Ectodermal cell (in vitro differentiated cells): ENCODE results near the gene AGO3.
"Not testable (repeated sequence)": the region's sequence is repeated elsewhere in the genome, so short reads cannot be mapped to it uniquely, and the experiment has no call there.

Experiments used
- H3K27ac ChIP-seq: 2 replicates; pipeline ENCODE4 v1.7.0; 2013; ENCODE audit warnings: mild to moderate bottlenecking, low read depth, low read length; ENCODE audit not compliant: insufficient read depth, poor library complexity, severe bottlenecking
- H3K27me3 ChIP-seq: 2 replicates; pipeline ENCODE4 v1.7.0; 2013; ENCODE audit warnings: mild to moderate bottlenecking, low read length; ENCODE audit not compliant: insufficient read depth, control insufficient read depth, poor library complexity, severe bottlenecking
- H3K36me3 ChIP-seq: one replicate; pipeline ENCODE4 v1.7.0; 2013; ENCODE audit warnings: low read length; ENCODE audit not compliant: control insufficient read depth, insufficient read depth
- H3K4me1 ChIP-seq: one replicate; pipeline ENCODE4 v1.7.0; 2013; ENCODE audit warnings: low read length; ENCODE audit not compliant: control insufficient read depth, insufficient read depth
- H3K4me3 ChIP-seq: 2 replicates; pipeline ENCODE4 v1.7.0; 2013; ENCODE audit warnings: low read depth, low read length, control low read depth; ENCODE audit not compliant: insufficient read depth
- H3K9me3 ChIP-seq: 2 replicates; pipeline ENCODE4 v1.7.0; 2013; ENCODE audit warnings: mild to moderate bottlenecking, low read length, moderate library complexity; ENCODE audit not compliant: control insufficient read depth
- WGBS, 2 experiments: methylation state at CpG; one replicate each; pipeline ENCODE4 v1.1.7; 2013; ENCODE audit warnings: missing lambda C conversion rate in 2 of 2; 5-methylcytosine and 5-hydroxymethylcytosine counted together

AGO3 gene

GRCh38 chr1:35936838-35937237 lies 5.9 kb downstream of the AGO3 start:
- no peak overlapping the region for H3K27ac ChIP-seq
- WGBS, 2 experiments, result 94% methylated on average over 3 of the region's 3 CpGs

DNA sequence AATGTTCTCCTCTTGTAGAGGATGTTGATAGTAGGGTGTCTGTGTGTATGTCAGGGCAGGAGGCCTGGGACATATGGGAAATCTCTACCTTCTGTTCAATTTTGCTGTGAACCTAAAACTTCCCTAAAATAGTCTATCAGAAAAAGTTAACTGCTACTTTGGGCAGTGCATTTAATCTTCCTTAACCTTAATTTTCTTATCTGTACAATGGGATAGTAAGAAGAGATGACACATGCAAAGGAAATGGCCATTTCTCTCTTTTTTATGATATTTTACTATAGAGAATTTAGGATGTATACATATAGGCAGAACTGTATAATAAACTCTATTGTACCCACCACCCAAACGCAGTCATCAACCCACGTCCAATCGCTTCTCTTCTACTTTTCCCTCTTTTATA lies 8.6 kb downstream of the AGO3 start:
- Histone ChIP-seq H3K9me3 (no peaks in the 10 kb centered on the region), H3K27me3 (no peaks in the 10 kb centered on the region), H3K4me1 (no peaks in the 10 kb centered on the region), H3K36me3 (no peaks in the 10 kb centered on the region), H3K27ac (no peak overlapping the region), H3K4me3 (no peak overlapping the region)
- no CpG with 5 or more reads among the region's 3 CpGs for WGBS, 2 experiments

More at GRCh38 chr1:35936838-35937237, 5.9 kb downstream of the AGO3 start:
- Histone ChIP-seq H3K36me3 (no peaks in the 10 kb centered on the region), H3K4me1 (peaks cover 7% of the 10 kb centered on the region), H3K9me3 (no peaks in the 10 kb centered on the region), H3K27me3 (no peaks in the 10 kb centered on the region), H3K4me3 (no peak overlapping the region)

DNA sequence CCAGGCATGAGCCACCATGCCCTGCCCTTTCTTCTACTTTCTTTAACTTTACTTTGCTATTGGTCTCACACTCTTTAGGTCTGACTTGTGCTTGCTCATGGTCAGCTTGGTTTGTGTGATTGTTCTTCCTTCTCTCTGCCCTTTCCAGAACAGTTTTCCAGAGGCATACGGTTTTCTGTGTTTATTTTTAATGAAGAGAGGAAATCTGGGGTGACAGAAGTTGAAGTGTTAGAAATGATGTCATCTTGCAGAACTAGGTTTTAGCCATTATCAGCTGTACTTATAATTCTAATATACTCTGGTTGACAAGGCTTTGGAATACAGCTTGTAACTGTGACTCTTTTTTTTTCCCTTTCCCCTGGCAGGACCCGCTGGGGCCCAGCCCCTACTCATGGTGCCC lies 14.4 kb downstream of the AGO3 start:
- no peaks in the 10 kb centered on the region for H3K4me1 ChIP-seq
- no peaks in the 10 kb centered on the region for H3K27me3 ChIP-seq
- H3K27ac ChIP-seq, result no peak overlapping the region
- 89 to 97% methylated on average over 1 to 2 of the region's 2 CpGs for WGBS, 2 experiments
- no peak overlapping the region for H3K4me3 ChIP-seq
- no peaks in the 10 kb centered on the region for H3K9me3 ChIP-seq
- H3K36me3 ChIP-seq, result no peaks in the 10 kb centered on the region

- H3K27ac ChIP-seq, result no peak overlapping the region
- H3K4me1 ChIP-seq, result no peaks in the 10 kb centered on the region
- H3K36me3 ChIP-seq, result no peaks in the 10 kb centered on the region
- no peak overlapping the region for H3K4me3 ChIP-seq
- no peaks in the 10 kb centered on the region for H3K27me3 ChIP-seq
- WGBS, 2 experiments, result 96 to 100% methylated on average over 2 of the region's 2 CpGs
- H3K9me3 ChIP-seq, result no peaks in the 10 kb centered on the region
Observed at GRCh38 chr1:35947547-35947946, 16.6 kb downstream of the AGO3 start.

GRCh38 chr1:35958558-35958957 lies 27.7 kb downstream of the AGO3 start:
- H3K4me1 ChIP-seq, result no peaks in the 10 kb centered on the region
- WGBS, 2 experiments, result 82 to 94% methylated on average over 1 of the region's 1 CpG

GRCh38 chr1:35959304-35959703 lies 28.4 kb downstream of the AGO3 start:
- no peaks in the 10 kb centered on the region for H3K4me1 ChIP-seq
- no peak overlapping the region for H3K4me3 ChIP-seq
- no peak overlapping the region for H3K27ac ChIP-seq
- no peaks in the 10 kb centered on the region for H3K27me3 ChIP-seq
- H3K9me3 ChIP-seq, result no peaks in the 10 kb centered on the region
- H3K36me3 ChIP-seq, result no peaks in the 10 kb centered on the region
- WGBS, 2 experiments, result 100% methylated on average over 2 of the region's 3 CpGs; no CpG with 5 or more reads in 1 of the 2 experiments

More at GRCh38 chr1:35958558-35958957, 27.7 kb downstream of the AGO3 start:
- no peak overlapping the region for H3K4me3 ChIP-seq
- no peaks in the 10 kb centered on the region for H3K9me3 ChIP-seq
- H3K27ac ChIP-seq, result peak overlapping the region; percentile 44
- no peaks in the 10 kb centered on the region for H3K27me3 ChIP-seq
- no peaks in the 10 kb centered on the region for H3K36me3 ChIP-seq

GRCh38 chr1:35962952-35963351 lies 32.0 kb downstream of the AGO3 start:
- Histone ChIP-seq H3K4me3 (no peak overlapping the region), H3K27me3 (no peaks in the 10 kb centered on the region), H3K4me1 (no peaks in the 10 kb centered on the region), H3K36me3 (no peaks in the 10 kb centered on the region), H3K27ac (no peak overlapping the region), H3K9me3 (no peaks in the 10 kb centered on the region)
- 90 to 92% methylated on average over 2 of the region's 2 CpGs for WGBS, 2 experiments

- H3K4me3 ChIP-seq, H3K27ac ChIP-seq, H3K36me3 ChIP-seq, H3K27me3 ChIP-seq, H3K9me3 ChIP-seq, H3K4me1 ChIP-seq: not testable (repeated sequence)
- 100% methylated on average over 1 of the region's 1 CpG for WGBS, 2 experiments
Observed at GRCh38 chr1:35964277-35964676, 33.4 kb downstream of the AGO3 start.

GRCh38 chr1:35968396-35968795 lies 37.5 kb downstream of the AGO3 start:
- WGBS, 2 experiments, result 100% methylated on average over 1 of the region's 1 CpG
- H3K27ac ChIP-seq, result no peak overlapping the region
- H3K36me3 ChIP-seq, result no peaks in the 10 kb centered on the region
- H3K27me3 ChIP-seq, result no peaks in the 10 kb centered on the region
- H3K9me3 ChIP-seq, result no peaks in the 10 kb centered on the region
- no peak overlapping the region for H3K4me3 ChIP-seq
- no peaks in the 10 kb centered on the region for H3K4me1 ChIP-seq

DNA sequence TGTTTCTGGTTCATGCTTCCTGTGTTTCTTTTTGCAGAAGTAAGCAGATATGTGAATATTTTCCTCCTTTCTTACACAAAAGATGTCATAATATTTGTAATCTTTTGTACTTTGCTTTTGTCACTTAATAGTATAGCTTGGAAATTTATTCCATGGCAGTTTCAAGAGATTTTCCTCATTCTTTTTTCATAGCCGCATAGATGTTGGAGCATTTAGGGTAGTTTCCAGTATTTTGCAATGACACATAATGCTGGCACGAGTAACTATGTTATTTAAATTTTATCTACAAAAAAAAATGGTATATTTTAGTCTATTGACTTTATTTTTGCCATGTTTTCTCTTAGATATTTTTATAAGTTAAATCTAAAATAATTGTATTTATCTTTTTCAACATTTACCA lies 40.7 kb downstream of the AGO3 start:
- H3K4me1 ChIP-seq, result no peaks in the 10 kb centered on the region
- no peak overlapping the region for H3K4me3 ChIP-seq
- H3K27ac ChIP-seq, result no peak overlapping the region
- no peaks in the 10 kb centered on the region for H3K9me3 ChIP-seq
- no peaks in the 10 kb centered on the region for H3K27me3 ChIP-seq
- H3K36me3 ChIP-seq, result no peaks in the 10 kb centered on the region
- WGBS, 2 experiments, result 100% methylated on average over 1 of the region's 2 CpGs; no CpG with 5 or more reads in 1 of the 2 experiments

DNA sequence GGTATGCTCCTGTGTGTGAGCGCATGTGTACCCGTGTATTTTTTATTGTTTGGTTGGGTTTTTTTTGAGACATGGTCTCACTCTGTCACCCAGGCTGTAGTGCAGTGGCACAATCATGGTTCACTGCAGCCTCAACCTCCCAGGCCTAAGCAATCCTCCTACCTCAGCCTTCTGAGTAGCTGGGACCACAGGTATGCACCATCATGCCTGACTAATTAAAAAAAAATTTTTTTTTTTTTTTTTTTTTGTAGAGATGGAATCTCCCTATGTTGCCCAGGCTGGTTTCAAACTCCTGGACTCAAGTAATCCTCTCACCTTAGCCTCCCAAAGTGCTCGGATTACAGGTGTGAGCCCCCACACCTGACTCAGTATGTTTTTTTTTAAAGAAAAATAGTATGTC lies 41.7 kb downstream of the AGO3 start:
- not testable (repeated sequence) for H3K36me3 ChIP-seq, H3K4me1 ChIP-seq, H3K9me3 ChIP-seq, H3K27me3 ChIP-seq, H3K4me3 ChIP-seq, H3K27ac ChIP-seq
- WGBS, 2 experiments, result 100% methylated on average over 2 to 3 of the region's 3 CpGs
